GM18868 (cell line): ENCODE data around the gene LHX6.

Experiments used
- ATAC-seq: cut with Tn5 transposase; IDR thresholded peaks from one replicate; pipeline ENCODE4 v1.9.1; 2021; ENCODE audit warnings: mild to moderate bottlenecking, moderate library complexity; ENCODE audit not compliant: unreplicated experiment

LHX6 gene

DNA sequence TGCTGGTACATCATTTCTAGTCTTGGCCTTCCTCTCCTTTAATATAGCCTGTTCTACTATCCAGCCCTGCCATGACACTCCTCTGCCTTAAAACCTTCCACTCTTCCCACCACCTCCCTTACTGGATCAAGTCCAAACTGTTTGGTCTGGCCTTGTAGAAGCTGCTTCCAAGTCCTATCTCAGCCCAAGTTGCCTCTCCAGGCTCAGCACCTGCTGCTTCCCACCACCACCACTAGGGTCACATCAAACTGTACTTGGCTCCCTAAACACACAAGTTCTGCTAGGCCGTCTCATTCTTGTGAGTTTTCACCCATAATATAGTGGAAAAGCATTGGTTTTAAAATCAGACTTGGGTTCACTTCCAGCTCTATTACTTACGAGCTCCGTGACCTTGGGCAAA lies 70.6 kb downstream of the LHX6 start:
- ATAC-seq = peak; percentile 62

DNA sequence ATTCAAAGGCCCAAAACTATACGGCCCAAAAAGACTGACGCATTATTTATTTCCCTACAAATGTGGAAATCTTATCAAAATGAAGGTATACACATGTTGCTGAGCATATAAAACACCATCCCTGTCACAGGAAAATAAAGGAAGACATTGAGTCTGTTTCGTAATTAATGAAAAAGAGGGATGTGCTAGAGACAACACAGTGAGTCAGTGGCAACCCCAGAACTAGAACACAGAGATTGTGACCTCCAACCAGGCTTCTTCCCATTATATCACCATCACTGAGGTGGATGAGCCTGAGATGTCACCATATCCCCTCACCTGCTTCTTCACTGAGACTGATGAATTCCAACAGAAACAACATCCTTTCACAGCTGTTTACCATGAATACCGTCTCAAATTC lies 73.0 kb downstream of the LHX6 start:
- ATAC-seq = no peak
